ENCODE results near the gene RPL29.

RPL29 gene

DNA sequence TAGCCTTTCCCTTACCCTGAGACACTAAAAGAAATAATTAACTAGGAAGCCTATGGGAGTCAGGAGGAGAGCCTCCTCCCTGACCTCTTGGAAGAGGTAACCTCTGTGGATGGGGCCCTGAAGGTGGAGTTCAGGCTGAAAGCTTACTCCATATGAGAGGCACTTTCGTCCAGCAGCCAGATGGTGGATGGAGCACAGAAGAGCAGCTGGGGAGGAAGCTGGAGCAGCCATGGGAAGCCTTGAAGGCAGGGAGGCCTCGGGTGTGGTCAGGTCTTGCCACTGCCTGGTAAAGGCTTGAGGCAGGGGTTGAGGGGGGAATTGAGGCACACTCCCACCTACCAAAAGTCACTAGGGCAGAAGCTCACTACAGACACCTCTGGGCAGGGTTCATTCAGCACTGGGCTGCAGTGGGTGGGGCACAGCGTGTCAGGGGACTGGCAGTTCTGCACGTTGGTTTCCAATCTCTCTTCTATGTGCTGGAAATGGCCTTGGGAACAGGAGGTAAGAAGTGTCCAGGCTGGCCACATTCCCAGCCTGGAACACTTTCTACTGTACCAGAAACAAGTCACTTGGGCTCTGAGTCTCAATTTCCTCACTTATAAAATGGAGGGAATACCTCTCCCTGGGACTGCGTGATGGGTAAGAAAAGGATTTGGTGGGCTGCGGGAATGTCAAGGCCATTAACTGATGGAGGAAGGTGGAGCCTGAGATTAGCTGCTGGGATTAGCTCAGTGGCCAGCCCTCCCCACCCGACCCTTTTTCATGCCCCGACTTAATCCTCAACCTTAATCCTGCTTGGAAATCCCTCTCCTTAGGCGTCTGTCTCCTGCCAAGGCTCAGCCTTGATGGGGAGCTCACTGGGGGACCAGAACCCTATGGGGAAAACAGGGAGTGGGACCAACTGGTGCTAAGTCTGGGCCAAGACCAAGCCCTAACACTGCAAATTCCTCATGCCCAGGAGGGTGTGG is 33.8 kb downstream of the RPL29 start:
- Histone ChIP-seq H3K4me1 (ENCODE audit: control insufficient read depth, insufficient read depth, low read length) (peaks cover 15% of the 10 kb centered on the region), H3K9ac (ENCODE audit: low read depth, low read length) (no peak overlapping the region), H3K36me3 (ENCODE audit: control insufficient read depth, insufficient read depth, low read length) (no peaks in the 10 kb centered on the region), H3K9me3 (ENCODE audit: control insufficient read depth, insufficient read depth, low read length) (no peaks in the 10 kb centered on the region), H3K27me3 (ENCODE audit: control insufficient read depth, insufficient read depth, low read length) (peaks cover 19% of the 10 kb centered on the region), H3K4me3 (ENCODE audit: low read depth, low read length) (no peak overlapping the region), H3K27ac (ENCODE audit: low read depth, low read length) (no peak overlapping the region)

DNA sequence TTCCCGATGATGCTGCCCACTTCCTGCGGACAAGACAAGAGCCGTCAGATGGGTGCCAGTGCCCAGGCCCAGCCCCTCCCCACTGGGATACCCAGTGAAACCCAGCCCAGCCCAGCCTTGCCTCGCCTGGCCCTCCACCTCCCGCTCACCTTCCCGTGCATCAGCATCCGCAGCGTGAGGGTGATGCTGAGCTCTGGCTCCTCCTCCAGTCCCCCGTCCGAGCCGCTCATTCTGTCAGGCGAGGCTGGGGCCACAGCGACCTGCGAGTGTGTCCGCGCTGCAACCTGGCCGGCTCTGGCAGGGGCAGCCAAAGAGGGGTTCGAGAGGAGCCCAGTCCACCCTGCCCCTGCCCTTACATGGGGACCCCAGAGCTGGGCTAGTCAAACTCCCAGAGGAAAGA is 34.7 kb downstream of the RPL29 start:
- no peaks in the 10 kb centered on the region for H3K36me3 ChIP-seq (ENCODE audit: control insufficient read depth, insufficient read depth, low read length)
- H3K4me1 ChIP-seq (ENCODE audit: control insufficient read depth, insufficient read depth, low read length) = peaks cover 12% of the 10 kb centered on the region
- H3K4me3 ChIP-seq (ENCODE audit: low read depth, low read length) = no peak overlapping the region
- no peaks in the 10 kb centered on the region for H3K9me3 ChIP-seq (ENCODE audit: control insufficient read depth, insufficient read depth, low read length)
- peaks cover 24% of the 10 kb centered on the region for H3K27me3 ChIP-seq (ENCODE audit: control insufficient read depth, insufficient read depth, low read length)
- no peak overlapping the region for H3K9ac ChIP-seq (ENCODE audit: low read depth, low read length)
- H3K27ac ChIP-seq (ENCODE audit: low read depth, low read length) = no peak overlapping the region

DNA sequence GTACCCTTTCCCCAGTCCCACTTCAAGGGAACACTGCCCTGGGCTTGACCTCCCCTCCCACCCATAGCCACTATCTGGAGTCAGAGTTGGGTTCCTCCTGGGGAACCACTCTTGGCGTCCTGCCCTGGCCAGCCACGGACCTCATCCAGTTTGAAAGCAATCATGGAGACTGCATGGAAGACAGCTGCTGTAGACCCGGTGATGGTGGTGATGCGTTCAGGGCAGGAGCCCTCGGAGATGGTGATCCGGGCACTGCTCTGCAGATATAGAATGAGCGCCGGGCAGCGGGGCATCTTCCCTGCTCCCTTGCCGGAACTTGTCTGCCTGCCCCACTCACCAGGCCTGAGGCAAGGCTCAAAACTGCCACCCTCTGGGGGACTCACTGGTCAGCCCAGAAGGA is 35.3 kb downstream of the RPL29 start:
- no peak overlapping the region for H3K4me3 ChIP-seq (ENCODE audit: low read depth, low read length)
- H3K9me3 ChIP-seq (ENCODE audit: control insufficient read depth, insufficient read depth, low read length) = no peaks in the 10 kb centered on the region
- no peak overlapping the region for H3K27ac ChIP-seq (ENCODE audit: low read depth, low read length)
- H3K27me3 ChIP-seq (ENCODE audit: control insufficient read depth, insufficient read depth, low read length) = peaks cover 27% of the 10 kb centered on the region
- no peaks in the 10 kb centered on the region for H3K36me3 ChIP-seq (ENCODE audit: control insufficient read depth, insufficient read depth, low read length)
- no peak overlapping the region for H3K9ac ChIP-seq (ENCODE audit: low read depth, low read length)
- H3K4me1 ChIP-seq (ENCODE audit: control insufficient read depth, insufficient read depth, low read length) = peaks cover 15% of the 10 kb centered on the region

DNA sequence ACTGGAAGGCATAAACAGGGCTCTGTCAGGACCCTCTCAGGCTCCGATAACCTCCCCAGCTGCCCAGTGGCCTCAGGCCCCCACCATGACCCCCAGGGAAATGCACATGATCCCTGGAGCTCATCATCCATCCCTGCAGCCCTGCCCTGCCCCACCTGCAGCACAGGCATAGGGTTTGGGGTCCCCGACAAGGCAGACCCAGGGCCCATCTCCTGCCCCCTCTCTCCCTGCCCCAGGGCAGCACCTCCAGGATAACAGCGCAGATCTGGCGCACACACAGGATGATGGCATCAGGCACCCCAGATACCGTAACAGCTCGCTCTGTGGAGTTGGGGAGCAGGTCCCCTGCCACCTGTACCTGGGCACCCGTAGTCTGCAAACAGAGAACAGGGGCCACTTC is 36.0 kb downstream of the RPL29 start:
- Histone ChIP-seq H3K9me3 (ENCODE audit: control insufficient read depth, insufficient read depth, low read length) (no peaks in the 10 kb centered on the region), H3K27me3 (ENCODE audit: control insufficient read depth, insufficient read depth, low read length) (peaks cover 29% of the 10 kb centered on the region), H3K36me3 (ENCODE audit: control insufficient read depth, insufficient read depth, low read length) (no peaks in the 10 kb centered on the region), H3K9ac (ENCODE audit: low read depth, low read length) (no peak overlapping the region), H3K27ac (ENCODE audit: low read depth, low read length) (no peak overlapping the region), H3K4me1 (ENCODE audit: control insufficient read depth, insufficient read depth, low read length) (peaks cover 16% of the 10 kb centered on the region), H3K4me3 (ENCODE audit: low read depth, low read length) (no peak overlapping the region)

DNA sequence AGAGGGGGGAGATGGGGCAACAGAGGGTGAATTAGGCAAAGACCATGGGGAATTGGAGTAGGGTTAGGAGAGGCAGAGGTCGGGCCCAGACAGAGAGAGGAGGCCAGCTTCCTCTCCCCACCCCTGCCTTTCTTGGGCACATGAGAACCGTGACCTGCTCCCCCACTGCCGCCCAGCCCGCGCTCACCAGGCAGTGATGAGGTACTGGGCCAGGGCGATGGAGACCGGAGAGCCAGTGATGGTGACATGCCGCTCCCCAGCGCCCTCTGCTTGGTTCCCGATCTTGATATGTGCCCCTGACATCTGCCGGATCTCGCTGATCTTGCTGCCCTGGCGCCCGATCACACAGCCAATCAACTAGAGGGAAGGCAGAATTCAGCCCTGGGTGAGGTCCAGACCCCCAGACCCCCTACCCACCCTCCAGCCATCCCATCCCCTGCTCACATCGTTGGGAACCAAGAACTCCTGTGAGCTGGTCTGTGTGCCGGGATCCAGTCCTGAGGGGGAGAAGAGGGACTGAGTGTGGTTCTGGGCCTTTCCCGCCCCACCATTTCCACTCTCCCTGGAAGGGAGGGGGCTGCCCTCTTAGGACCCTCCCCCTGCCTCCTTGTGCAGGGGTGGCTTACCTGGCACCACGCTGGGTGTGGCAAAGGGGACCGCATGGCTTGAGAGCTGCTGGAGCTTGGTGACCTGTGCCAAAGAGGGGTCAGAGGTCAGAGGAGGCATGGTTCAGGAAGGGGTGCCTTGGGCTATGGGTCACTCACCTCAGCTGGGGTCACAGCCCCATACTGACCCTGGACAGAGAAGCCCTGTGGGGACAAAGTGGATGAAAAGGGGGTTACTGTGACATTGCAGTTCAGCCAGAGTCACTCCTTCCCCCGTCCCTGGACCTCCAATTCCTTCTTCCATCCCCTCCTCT is 36.8 kb downstream of the RPL29 start:
- no peak overlapping the region for H3K27ac ChIP-seq (ENCODE audit: low read depth, low read length)
- H3K9me3 ChIP-seq (ENCODE audit: control insufficient read depth, insufficient read depth, low read length) = no peaks in the 10 kb centered on the region
- peaks cover 9% of the 10 kb centered on the region; the same call in 1 of the 2 replicates for H3K4me1 ChIP-seq (ENCODE audit: control insufficient read depth, insufficient read depth, low read length)
- H3K4me3 ChIP-seq (ENCODE audit: low read depth, low read length) = no peak overlapping the region
- H3K36me3 ChIP-seq (ENCODE audit: control insufficient read depth, insufficient read depth, low read length) = no peaks in the 10 kb centered on the region
- H3K9ac ChIP-seq (ENCODE audit: low read depth, low read length) = no peak overlapping the region
- peaks cover 37% of the 10 kb centered on the region for H3K27me3 ChIP-seq (ENCODE audit: control insufficient read depth, insufficient read depth, low read length)

DNA sequence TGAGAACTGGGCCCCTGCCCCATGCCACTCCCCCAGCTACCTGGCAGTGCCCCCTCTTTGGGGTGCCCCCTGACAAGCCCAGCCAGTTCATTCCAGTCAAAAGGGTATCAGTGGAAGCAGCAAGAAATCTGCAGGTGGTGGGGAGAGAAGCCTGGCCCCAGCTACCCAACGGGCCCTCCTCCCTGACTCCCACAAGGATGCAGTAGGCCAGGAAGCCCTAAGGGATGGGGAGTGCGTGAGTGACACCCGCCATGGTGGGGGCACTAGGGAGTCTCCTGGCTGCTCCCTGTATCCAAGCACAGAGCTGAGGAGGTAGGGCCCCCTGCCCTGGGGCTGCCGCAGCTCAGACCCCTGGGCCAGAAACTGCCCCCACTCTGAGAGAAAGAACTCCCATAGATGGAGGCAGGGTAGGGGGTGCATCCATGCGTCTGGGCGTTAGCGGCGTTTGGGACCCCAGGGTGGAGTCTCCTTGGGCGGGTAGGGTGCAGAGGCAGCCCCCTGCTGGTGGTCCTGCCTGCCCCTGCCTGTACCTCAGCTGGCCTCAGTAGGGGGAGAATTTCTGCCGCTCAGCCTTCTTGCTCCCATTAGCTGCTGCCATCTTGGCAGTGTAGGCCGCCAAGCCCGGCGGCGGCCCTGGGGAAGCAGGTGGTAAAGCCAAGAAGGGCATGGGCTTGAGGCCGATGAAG is 38.0 kb downstream of the RPL29 start:
- H3K36me3 ChIP-seq (ENCODE audit: control insufficient read depth, insufficient read depth, low read length) = no peaks in the 10 kb centered on the region
- H3K9me3 ChIP-seq (ENCODE audit: control insufficient read depth, insufficient read depth, low read length) = no peaks in the 10 kb centered on the region
- H3K27me3 ChIP-seq (ENCODE audit: control insufficient read depth, insufficient read depth, low read length) = peaks cover 47% of the 10 kb centered on the region
- H3K9ac ChIP-seq (ENCODE audit: low read depth, low read length) = no peak overlapping the region
- peaks cover 7% of the 10 kb centered on the region; the same call in 1 of the 2 replicates for H3K4me1 ChIP-seq (ENCODE audit: control insufficient read depth, insufficient read depth, low read length)
- H3K27ac ChIP-seq (ENCODE audit: low read depth, low read length) = no peak overlapping the region
- H3K4me3 ChIP-seq (ENCODE audit: low read depth, low read length) = no peak overlapping the region

DNA sequence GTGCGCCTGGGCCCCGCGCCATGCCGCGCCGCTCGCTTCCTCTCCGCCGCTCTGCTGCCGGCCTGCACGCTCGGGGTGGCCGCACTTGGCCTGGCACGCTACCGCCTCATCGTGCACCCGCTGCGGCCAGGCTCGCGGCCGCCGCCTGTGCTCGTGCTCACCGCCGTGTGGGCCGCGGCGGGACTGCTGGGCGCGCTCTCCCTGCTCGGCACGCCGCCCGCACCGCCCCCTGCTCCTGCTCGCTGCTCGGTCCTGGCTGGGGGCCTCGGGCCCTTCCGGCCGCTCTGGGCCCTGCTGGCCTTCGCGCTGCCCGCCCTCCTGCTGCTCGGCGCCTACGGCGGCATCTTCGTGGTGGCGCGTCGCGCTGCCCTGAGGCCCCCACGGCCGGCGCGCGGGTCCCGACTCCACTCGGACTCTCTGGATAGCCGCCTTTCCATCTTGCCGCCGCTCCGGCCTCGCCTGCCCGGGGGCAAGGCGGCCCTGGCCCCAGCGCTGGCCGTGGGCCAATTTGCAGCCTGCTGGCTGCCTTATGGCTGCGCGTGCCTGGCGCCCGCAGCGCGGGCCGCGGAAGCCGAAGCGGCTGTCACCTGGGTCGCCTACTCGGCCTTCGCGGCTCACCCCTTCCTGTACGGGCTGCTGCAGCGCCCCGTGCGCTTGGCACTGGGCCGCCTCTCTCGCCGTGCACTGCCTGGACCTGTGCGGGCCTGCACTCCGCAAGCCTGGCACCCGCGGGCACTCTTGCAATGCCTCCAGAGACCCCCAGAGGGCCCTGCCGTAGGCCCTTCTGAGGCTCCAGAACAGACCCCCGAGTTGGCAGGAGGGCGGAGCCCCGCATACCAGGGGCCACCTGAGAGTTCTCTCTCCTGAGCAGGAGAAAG is 39.6 kb downstream of the RPL29 start:
- peak overlapping the region; percentile 56 for H3K4me3 ChIP-seq (ENCODE audit: low read depth, low read length)
- peaks cover 7% of the 10 kb centered on the region; the same call in 1 of the 2 replicates for H3K4me1 ChIP-seq (ENCODE audit: control insufficient read depth, insufficient read depth, low read length)
- H3K36me3 ChIP-seq (ENCODE audit: control insufficient read depth, insufficient read depth, low read length) = no peaks in the 10 kb centered on the region
- peak overlapping the region; percentile 20; the same call in 1 of the 2 replicates for H3K9ac ChIP-seq (ENCODE audit: low read depth, low read length)
- H3K27ac ChIP-seq (ENCODE audit: low read depth, low read length) = no peak overlapping the region
- H3K9me3 ChIP-seq (ENCODE audit: control insufficient read depth, insufficient read depth, low read length) = no peaks in the 10 kb centered on the region
- H3K27me3 ChIP-seq (ENCODE audit: control insufficient read depth, insufficient read depth, low read length) = peaks cover 53% of the 10 kb centered on the region

DNA sequence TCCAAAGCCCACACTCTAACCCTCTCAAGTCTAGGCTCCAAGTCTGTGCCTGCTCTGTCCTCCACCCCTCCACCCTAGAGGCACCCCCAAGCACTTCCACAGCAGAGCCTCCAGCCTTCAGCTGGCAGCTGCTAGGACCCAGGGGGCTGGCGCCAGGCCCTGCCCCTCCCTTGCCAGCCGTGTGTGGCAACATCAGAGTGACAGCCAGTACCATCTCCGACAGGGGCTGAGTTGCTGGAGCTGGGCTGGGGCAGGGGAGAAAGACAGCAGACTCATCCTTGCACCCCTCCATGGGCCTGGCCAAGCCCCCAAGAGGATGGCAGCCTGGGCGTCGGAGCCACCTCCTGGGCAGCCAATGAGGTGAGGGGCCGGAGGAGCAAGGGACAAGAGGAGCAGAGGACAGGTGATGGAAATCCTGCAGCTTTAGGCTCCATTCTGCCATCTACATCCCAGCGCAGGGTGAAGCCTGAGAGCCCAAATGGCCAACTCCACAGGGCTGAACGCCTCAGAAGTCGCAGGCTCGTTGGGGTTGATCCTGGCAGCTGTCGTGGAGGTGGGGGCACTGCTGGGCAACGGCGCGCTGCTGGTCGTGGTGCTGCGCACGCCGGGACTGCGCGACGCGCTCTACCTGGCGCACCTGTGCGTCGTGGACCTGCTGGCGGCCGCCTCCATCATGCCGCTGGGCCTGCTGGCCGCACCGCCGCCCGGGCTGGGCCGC is 40.4 kb downstream of the RPL29 start, which contains the start of gene GPR62:
TSS of gene GPR62 (plus strand) at position 207 of the 718 bp plus-strand sequence. CDS start at position 479, 272 bp downstream.
- Histone ChIP-seq H3K9ac (ENCODE audit: low read depth, low read length) (peak within 1 kb of the TSS; percentile 20; the same call in 1 of the 2 replicates), H3K4me3 (ENCODE audit: low read depth, low read length) (peak within 1 kb of the TSS; percentile 56), H3K27ac (ENCODE audit: low read depth, low read length) (no peak within 1 kb of the TSS), H3K27me3 (ENCODE audit: control insufficient read depth, insufficient read depth, low read length) (peaks cover 55% of the 10 kb centered on the region), H3K9me3 (ENCODE audit: control insufficient read depth, insufficient read depth, low read length) (no peaks in the 10 kb centered on the region), H3K36me3 (ENCODE audit: control insufficient read depth, insufficient read depth, low read length) (no peaks in the 10 kb centered on the region), H3K4me1 (ENCODE audit: control insufficient read depth, insufficient read depth, low read length) (peaks cover 7% of the 10 kb centered on the region; the same call in 1 of the 2 replicates)

DNA sequence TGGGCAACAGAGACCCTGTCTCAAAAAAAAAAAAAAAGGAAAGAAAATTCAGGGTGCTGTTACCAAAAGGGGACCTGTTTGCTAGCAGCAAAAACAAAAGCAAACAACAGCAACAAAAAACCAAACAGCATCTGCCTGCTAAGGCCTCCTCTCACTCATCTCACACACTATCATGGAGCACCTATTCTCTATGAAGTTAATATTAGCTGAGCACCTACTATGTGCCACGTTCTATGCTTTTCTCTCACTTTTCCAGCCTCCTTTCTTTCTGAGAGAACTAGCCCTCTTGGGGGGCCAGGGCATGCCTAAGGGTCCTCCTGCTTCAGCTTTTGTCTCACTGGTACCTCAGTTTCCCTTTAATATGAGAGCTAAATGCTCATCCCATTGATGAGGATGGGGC is 41.0 kb downstream of the RPL29 start:
- Histone ChIP-seq H3K4me1 (ENCODE audit: control insufficient read depth, insufficient read depth, low read length) (peaks cover 7% of the 10 kb centered on the region; the same call in 1 of the 2 replicates), H3K9me3 (ENCODE audit: control insufficient read depth, insufficient read depth, low read length) (no peaks in the 10 kb centered on the region), H3K4me3 (ENCODE audit: low read depth, low read length) (no peak overlapping the region), H3K9ac (ENCODE audit: low read depth, low read length) (no peak overlapping the region), H3K36me3 (ENCODE audit: control insufficient read depth, insufficient read depth, low read length) (no peaks in the 10 kb centered on the region), H3K27me3 (ENCODE audit: control insufficient read depth, insufficient read depth, low read length) (peaks cover 55% of the 10 kb centered on the region), H3K27ac (ENCODE audit: low read depth, low read length) (no peak overlapping the region)
